ENCODE data around the gene ARHGAP25.

The ARHGAP25 gene

DNA sequence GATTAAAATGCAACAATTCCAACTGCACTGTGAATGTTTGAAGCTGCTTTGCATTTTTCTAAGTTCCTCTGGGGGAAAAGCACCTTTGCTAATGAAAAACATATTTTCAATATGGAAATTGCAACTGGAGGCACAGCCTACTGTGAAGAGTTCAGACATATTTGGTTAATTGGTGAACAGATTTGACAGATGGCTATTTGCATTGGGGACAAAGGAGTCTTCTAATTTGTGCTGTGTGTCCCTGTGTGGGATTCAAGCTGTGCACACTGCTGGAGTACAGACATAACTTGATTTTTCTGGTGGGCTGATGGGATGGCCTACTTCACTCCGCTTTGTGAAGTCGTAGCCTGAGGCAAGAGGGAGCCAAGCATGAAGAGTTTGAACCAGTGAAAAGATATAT is 40.7 kb upstream of the ARHGAP25 start:
- no peak for DNase-seq (ENCODE audit: low read depth)
- no peak overlapping the region for H3K4me3 ChIP-seq (ENCODE audit: low read depth, low read length)
- no peak for TF ChIP-seq CTCF (conservative IDR thresholded peaks at IDR 0.05; ENCODE audit: low read depth, low read length)

DNA sequence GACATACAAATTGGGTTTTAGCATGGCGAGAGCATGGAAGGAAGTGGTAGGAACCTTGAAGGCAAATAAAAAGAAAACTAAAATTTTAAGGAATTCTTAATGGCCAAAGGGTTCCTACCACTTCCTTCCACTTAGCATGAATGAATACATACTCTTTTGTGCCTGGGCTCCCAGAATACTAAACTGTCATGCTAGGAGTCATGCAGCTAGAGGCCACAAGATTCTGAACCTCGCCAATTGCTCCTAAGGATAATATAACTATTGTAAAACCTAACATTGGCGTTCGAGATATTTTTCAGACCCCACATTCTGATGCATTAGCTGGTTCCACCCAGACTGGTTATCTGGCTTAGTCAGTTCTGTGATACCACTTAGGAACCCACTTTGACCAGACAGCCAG is 38.6 kb upstream of the ARHGAP25 start:
- H3K4me3 ChIP-seq (ENCODE audit: low read depth, low read length), result no peak overlapping the region
- TF ChIP-seq CTCF (conservative IDR thresholded peaks at IDR 0.05; ENCODE audit: low read depth, low read length), result no peak
- DNase-seq (ENCODE audit: low read depth), result no peak

GRCh38 chr2:68696554-68696953 is 38.1 kb upstream of the ARHGAP25 start:
- no peak for DNase-seq (ENCODE audit: low read depth)
- no peak for TF ChIP-seq CTCF (conservative IDR thresholded peaks at IDR 0.05; ENCODE audit: low read depth, low read length)
- H3K4me3 ChIP-seq (ENCODE audit: low read depth, low read length), result no peak overlapping the region

- TF ChIP-seq CTCF (conservative IDR thresholded peaks at IDR 0.05; ENCODE audit: low read depth, low read length), result no peak
- no peak for DNase-seq (ENCODE audit: low read depth)
These were observed 35.8 kb upstream of the ARHGAP25 start for GRCh38 chr2:68698567-68699377.

GRCh38 chr2:68700560-68700959 is 34.1 kb upstream of the ARHGAP25 start:
- no peak for DNase-seq (ENCODE audit: low read depth)
- no peak overlapping the region for H3K4me3 ChIP-seq (ENCODE audit: low read depth, low read length)
- no peak for TF ChIP-seq CTCF (conservative IDR thresholded peaks at IDR 0.05; ENCODE audit: low read depth, low read length)

More at GRCh38 chr2:68698567-68699377, 35.8 kb upstream of the ARHGAP25 start:
- no peak overlapping the region for H3K4me3 ChIP-seq (ENCODE audit: low read depth, low read length)

GRCh38 chr2:68706637-68707036 is 28.0 kb upstream of the ARHGAP25 start:
- no peak overlapping the region for H3K4me3 ChIP-seq (ENCODE audit: low read depth, low read length)
- no peak for TF ChIP-seq CTCF (conservative IDR thresholded peaks at IDR 0.05; ENCODE audit: low read depth, low read length)
- no peak for DNase-seq (ENCODE audit: low read depth)

GRCh38 chr2:68708629-68709028 is 26.0 kb upstream of the ARHGAP25 start:
- no peak for DNase-seq (ENCODE audit: low read depth)
- no peak overlapping the region for H3K4me3 ChIP-seq (ENCODE audit: low read depth, low read length)
- no peak for TF ChIP-seq CTCF (conservative IDR thresholded peaks at IDR 0.05; ENCODE audit: low read depth, low read length)

Data from choroid plexus epithelial cell (primary cell).